HL-60 (cell line): ENCODE measurements around the gene VWA8.

Source experiments
- DNase-seq, 2 experiments: peaks; one replicate each; pipeline ENCODE4 v3.0.0-alpha.2; 2010 to 2020; ENCODE audit warnings: low read depth in 1 of 2, low spot score in 1 of 2
- H3K27ac ChIP-seq: fragments of 250-450 bp; sonication (Bioruptor Pico); replicated peaks from 2 replicates; pipeline ENCODE4 v1.5.1; 2020; ENCODE audit warnings: mild to moderate bottlenecking, moderate library complexity
- H3K27me3 ChIP-seq: fragments of 250-450 bp; sonication (Bioruptor Pico); 2 replicates; pipeline ENCODE4 v1.5.1; 2021; ENCODE audit warnings: mild to moderate bottlenecking, moderate library complexity; ENCODE audit not compliant: insufficient read depth, poor library complexity, severe bottlenecking
- H3K4me3 ChIP-seq: replicated peaks from 2 replicates; pipeline ENCODE4 v1.5.1; 2011; ENCODE audit warnings: mild to moderate bottlenecking, control low read depth, low read length; ENCODE audit not compliant: insufficient read depth
- CTCF ChIP-seq: IDR thresholded peaks from one replicate; pipeline ENCODE4 v1.5.1; 2011; ENCODE audit warnings: low read length, control low read depth, inconsistent platforms; ENCODE audit not compliant: insufficient read depth
- GABPA ChIP-seq: IDR thresholded peaks from 2 replicates; pipeline ENCODE4 v1.6.1; 2012; ENCODE audit warnings: low read depth
- POLR2AphosphoS5 ChIP-seq: IDR thresholded peaks from 2 replicates; pipeline ENCODE4 v1.6.1; 2012; ENCODE audit warnings: low read depth
- REST ChIP-seq: IDR thresholded peaks from 2 replicates; pipeline ENCODE4 v1.6.1; 2012; ENCODE audit warnings: low read depth; ENCODE audit not compliant: insufficient replicate concordance
- SPI1 ChIP-seq: IDR thresholded peaks from 2 replicates; pipeline ENCODE4 v1.6.1; 2012; ENCODE audit warnings: low read depth, mild to moderate bottlenecking, borderline replicate concordance

Gene VWA8

GRCh38 chr13:41945926-41946325 lies 15.0 kb downstream of the VWA8 start:
- DNase-seq = no peak
- H3K4me3 ChIP-seq = no peak overlapping the region
- no peaks in the 10 kb centered on the region for H3K27me3 ChIP-seq
- no peak for TF ChIP-seq POLR2AphosphoS5
- TF ChIP-seq REST = no peak
- TF ChIP-seq CTCF = no peak
- no peak for TF ChIP-seq SPI1
- no peak for TF ChIP-seq GABPA
- no peak overlapping the region for H3K27ac ChIP-seq

GRCh38 chr13:41944635-41945397 lies 16.1 kb downstream of the VWA8 start:
- no peak for DNase-seq
- TF ChIP-seq SPI1 (no peak), REST (no peak), POLR2AphosphoS5 (no peak), GABPA (no peak), CTCF (no peak)
- no peak overlapping the region for H3K27ac ChIP-seq
- H3K4me3 ChIP-seq = no peak overlapping the region
- H3K27me3 ChIP-seq = no peaks in the 10 kb centered on the region

GRCh38 chr13:41944229-41944628 lies 16.7 kb downstream of the VWA8 start:
- H3K27me3 ChIP-seq = no peaks in the 10 kb centered on the region
- no peak overlapping the region for H3K27ac ChIP-seq
- TF ChIP-seq GABPA (no peak), SPI1 (no peak), POLR2AphosphoS5 (no peak), CTCF (no peak), REST (no peak)
- H3K4me3 ChIP-seq = no peak overlapping the region
- DNase-seq = no peak
